22Rv1 (cell line): ENCODE data around the gene UBE3B.

Experiments used
- ZFX ChIP-seq: fragments of 450-650 bp; IDR thresholded peaks from 2 replicates; pipeline ENCODE4 v1.6.1; 2017; ENCODE audit warnings: antibody characterized with exemption, borderline replicate concordance
- TF ChIP-seq, protein P1 (sequence below): fragments of 450-650 bp; IDR thresholded peaks from 2 replicates; pipeline ENCODE4 v1.5.1; 2017; ENCODE audit warnings: mild to moderate bottlenecking

- TF ChIP-seq, protein P1, sequence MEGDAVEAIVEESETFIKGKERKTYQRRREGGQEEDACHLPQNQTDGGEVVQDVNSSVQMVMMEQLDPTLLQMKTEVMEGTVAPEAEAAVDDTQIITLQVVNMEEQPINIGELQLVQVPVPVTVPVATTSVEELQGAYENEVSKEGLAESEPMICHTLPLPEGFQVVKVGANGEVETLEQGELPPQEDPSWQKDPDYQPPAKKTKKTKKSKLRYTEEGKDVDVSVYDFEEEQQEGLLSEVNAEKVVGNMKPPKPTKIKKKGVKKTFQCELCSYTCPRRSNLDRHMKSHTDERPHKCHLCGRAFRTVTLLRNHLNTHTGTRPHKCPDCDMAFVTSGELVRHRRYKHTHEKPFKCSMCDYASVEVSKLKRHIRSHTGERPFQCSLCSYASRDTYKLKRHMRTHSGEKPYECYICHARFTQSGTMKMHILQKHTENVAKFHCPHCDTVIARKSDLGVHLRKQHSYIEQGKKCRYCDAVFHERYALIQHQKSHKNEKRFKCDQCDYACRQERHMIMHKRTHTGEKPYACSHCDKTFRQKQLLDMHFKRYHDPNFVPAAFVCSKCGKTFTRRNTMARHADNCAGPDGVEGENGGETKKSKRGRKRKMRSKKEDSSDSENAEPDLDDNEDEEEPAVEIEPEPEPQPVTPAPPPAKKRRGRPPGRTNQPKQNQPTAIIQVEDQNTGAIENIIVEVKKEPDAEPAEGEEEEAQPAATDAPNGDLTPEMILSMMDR = no peak
- TF ChIP-seq ZFX = no peak
These were observed 11.9 kb downstream of the UBE3B start for GRCh38 chr12:109489016-109489954.
